Activated T-cell treated with anti-CD3 and anti-CD28 coated beads for 48 hours (primary cell): Measurements from ENCODE around the gene ODF4.

Experiments used
- DNase-seq: peaks from one replicate; pipeline ENCODE4 v3.0.0-alpha.2; 2020; ENCODE audit warnings: low read depth

ODF4 gene, protein sequence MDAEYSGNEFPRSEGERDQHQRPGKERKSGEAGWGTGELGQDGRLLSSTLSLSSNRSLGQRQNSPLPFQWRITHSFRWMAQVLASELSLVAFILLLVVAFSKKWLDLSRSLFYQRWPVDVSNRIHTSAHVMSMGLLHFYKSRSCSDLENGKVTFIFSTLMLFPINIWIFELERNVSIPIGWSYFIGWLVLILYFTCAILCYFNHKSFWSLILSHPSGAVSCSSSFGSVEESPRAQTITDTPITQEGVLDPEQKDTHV

DNA sequence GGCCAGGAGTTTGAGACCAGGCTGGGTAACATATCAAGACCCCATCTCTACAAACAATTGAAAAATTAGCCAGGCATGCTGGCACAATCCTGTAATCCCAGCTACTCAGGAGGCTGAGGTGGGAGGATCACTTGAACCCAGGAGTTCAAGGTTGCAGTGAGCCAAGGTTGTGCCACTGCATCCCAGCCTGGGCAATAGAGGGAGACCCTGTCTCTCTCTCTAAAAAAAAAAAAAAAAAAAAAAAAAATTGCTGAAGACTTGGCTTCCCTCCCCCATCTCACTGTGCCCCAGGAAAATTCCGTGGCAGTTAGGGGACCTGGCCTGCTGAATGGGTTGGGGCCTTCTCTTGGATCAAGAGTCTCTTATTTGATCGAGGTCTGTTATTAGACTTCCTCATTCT lies at the start of gene ODF4:
Gene ODF4, plus strand, starts transcription at position 301 of the 400 bp plus-strand sequence. CDS start 212 bp downstream, outside the sequence.
- DNase-seq = no peak

- no peak for DNase-seq
Measured at GRCh38 chr17:8290043-8290442, 49.6 kb upstream of the ODF4 start.

GRCh38 chr17:8292639-8293395 lies 46.8 kb upstream of the ODF4 start:
- DNase-seq = no peak

- no peak for DNase-seq
Measured at GRCh38 chr17:8294361-8294760, 45.3 kb upstream of the ODF4 start.

DNA sequence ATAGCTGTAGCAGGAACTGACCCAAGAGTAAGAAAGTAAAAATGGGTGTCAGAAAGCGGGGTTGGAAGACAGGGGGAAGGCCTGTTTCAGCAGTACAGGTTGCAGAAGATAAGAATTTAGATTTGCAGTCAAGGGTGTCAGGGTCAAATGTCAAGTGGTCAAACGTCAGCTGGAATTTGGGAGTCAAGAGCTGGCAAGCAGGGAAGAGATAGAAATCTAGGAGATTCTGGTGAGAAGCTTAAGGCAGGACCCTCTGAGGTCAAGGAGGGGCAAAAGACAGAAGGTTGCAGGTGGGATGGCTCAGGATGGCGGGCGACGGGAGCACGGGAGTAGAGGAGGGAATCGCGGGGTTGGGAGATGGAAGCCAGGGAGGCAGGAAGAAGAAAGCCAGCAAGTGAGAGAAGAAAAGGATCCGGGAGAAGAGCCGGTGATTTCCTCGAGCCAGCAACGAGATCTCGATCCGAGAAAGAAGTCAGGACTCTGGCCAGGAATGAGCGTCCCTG lies 44.8 kb upstream of the ODF4 start:
- DNase-seq = no peak

DNA sequence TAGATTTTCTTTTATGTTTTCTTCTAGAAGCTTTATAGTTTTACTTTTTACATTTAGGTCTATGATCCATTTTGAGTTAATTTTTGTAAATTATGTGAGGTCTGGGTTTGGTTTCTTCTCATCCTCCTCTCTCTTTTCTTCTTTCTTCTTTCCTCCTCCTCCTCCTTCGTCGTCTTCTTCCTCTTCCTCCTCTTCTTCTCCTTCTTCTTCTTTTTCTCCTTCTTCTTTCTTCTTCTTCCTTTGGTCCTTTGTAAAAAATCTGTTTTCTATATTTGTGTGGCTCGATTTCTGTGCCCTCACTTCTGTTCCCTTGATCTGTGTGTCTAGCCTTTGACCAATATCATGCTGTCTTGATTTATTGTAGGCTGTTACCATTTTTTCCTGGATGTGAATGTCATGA lies 39.4 kb upstream of the ODF4 start:
- no peak for DNase-seq

DNA sequence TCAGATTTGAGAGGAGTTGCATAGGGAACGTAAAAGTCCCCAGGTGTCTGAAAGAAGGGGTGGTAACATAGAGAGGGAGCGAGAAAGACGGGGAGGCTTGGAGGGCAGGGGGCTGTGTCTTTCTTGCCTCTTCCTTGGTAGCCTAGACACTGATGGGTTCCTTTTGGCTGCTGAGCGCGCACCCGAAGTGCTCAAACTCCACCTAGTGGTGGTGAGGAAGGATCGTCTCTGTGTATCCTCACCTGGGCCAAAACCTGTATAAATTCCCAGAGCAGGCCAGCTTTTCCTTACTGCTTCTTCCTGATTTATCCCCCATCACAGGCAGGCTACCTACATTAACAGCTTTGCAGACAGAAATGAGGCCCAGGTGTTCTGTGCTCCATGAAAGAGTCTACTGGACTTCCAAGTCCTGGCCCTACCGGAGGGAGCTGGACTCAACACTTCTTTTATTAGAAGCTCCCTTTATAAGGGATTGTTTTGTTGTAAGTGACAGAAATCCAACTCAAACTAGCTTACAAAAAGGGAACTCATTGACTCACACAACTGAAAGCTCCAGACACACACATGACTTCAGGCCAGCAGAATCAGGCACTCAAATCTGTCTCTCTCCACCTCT lies 38.9 kb upstream of the ODF4 start:
- DNase-seq = peak; percentile 40

DNA sequence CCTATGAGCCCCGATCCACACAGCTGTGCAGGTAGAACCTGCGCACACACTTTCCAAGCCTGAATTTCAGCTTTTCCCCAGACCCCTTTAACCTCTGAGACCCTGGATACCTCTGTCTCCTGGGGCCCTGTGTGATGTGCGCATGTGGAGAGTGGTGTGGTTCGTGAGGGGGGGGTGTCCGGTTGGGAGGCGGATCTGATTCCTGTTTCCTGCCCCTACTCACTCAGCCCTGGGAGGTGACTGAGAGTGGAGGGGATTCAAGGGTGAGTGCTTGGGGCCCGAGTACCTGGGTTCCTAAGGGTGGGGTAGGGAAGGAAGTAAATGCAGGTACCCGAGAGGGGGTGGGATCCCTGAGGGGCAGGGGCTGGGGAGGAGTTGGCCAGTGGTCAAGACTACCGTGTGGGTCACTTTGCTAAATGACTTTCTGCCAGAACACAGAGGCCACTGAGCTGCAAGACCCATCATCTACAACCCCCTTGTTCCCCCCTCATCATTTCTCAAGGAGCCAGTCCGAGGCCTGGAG lies 29.0 kb upstream of the ODF4 start:
- DNase-seq = no peak

DNA sequence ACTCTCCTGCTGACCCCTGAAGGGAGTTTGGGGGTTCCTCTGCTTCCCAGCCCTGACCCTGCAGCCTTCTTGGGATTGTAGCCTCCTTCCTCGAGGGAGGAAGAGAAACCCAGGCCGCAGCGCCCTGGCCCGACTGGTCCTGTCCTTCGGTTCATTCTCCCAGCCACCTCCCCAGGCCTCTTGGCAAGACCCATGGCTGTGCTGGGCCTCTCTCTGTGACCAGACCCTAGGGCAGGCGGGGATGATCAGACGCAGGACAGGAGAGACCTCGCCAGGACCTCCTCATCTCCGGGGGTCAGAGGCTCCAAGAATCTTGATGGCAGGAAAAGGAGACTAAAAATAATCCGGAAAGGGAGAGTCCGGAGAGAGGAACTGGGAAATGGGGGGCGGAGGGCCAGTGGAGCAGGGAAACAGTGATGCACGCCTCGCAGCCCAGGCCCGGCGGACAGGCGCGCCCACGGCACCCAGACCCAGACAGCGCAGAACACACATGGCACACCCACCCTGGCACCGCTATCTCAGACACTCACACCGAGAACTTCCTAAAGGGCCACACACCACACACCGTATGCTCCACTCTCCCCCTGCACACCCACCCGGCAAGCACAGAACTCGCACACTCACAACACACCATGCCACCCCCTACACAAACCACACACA lies 28.4 kb upstream of the ODF4 start:
- no peak for DNase-seq

- DNase-seq = no peak
Measured at GRCh38 chr17:8312251-8312650, 27.4 kb upstream of the ODF4 start.

DNA sequence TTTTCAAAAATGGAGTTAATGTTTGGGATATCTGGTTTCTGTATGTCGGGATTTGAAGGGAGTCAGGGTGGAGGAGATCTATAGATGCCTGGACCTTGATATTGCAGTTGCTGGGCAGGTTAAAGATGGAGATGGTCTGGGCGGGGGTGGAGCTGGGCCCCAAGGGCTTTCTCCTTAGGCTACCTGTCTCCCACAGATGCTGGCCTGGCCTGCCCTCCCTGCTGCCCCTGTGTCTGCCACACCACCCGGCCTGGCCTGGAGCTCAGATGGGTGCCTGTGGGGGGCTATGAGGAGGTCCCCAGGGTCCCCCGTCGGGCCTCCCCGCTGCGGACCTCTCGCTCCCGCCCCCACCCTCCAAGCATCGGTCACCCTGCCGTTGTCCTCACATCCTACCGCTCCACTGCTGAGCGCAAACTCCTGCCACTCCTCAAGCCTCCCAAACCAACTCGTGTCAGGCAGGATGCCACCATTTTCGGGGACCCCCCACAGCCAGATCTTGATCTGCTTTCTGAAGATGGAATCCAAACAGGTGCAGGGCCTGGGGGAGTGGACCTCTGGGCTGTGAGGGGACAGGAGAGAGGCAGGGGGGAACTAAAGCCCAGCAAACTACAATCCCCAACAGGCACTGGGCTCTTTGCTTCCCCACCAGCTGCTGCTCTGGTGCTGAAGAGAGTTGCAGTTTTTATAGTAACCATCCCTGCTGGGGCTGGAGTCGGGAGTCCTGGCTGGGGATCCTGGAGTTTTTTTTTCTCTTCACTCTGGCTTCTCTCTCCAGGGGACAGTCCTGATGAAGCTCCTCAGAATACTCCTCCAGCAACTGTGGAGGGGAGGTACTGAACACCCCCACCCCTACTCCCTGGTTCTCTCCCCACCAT lies 26.7 kb upstream of the ODF4 start:
- DNase-seq = no peak

- DNase-seq = no peak
Measured at GRCh38 chr17:8314797-8315763, 24.6 kb upstream of the ODF4 start.

DNA sequence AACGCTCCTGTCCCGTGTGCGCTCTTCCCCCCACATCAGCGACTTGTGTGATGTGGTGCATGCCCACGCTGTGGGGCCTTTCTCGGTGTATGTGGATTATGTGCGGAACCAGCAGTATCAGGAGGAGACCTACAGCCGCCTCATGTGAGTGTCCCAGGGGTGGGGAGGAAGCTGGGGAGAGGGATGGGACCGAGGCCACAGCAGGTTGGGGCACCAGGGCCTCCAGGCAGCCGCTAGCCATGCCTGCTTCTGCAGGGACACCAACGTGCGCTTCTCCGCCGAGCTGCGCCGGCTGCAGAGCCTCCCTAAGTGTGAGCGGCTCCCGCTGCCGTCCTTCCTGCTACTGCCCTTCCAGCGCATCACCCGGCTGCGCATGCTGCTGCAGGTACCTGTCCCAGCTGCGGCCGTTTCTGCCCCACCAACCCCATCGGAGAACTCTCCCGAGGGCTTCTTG lies 23.8 kb upstream of the ODF4 start:
- no peak for DNase-seq

DNA sequence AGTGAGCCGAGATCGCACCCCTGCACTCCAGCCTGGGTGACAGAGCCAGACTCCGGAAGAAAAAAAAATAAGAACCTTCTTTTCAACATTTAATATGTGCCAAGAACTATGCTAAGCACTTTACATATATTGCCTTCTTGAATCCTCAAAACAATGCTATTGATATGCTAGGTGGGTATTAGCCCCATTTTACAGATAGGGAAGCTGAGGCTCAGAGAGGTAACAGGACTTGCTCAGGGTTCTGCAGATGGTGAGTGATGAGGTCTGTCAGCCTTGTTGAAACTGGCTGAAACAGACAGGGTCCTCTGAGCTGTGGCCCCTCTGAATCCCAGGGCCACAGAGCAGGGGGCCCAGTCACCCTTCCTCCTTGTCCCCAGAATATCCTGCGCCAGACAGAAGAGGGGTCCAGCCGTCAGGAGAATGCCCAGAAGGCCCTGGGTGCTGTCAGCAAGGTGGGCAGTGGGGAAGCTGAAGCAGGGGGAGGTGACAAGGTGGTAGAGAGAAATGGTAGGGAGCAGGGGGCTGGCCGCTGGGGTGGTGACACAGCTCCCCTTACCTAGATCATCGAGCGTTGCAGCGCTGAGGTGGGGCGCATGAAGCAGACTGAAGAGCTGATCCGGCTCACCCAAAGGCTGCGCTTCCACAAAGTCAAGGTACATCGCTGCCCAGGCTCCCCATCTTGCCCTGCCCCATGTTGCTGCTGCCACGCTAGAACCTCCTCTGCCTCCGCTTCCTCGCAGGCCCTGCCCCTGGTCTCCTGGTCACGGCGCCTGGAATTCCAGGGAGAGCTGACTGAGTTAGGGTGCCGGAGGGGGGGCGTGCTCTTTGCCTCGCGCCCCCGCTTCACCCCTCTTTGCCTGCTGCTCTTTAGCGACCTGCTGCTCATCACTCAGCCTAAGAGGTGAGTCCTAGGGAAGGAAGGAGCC lies 21.4 kb upstream of the ODF4 start:
- no peak for DNase-seq

- DNase-seq = no peak
Measured at GRCh38 chr17:8320262-8320661, 19.4 kb upstream of the ODF4 start.

GRCh38 chr17:8320990-8321389 lies 18.6 kb upstream of the ODF4 start:
- no peak for DNase-seq

- no peak for DNase-seq
Measured at GRCh38 chr17:8322061-8322460, 17.6 kb upstream of the ODF4 start.

DNA sequence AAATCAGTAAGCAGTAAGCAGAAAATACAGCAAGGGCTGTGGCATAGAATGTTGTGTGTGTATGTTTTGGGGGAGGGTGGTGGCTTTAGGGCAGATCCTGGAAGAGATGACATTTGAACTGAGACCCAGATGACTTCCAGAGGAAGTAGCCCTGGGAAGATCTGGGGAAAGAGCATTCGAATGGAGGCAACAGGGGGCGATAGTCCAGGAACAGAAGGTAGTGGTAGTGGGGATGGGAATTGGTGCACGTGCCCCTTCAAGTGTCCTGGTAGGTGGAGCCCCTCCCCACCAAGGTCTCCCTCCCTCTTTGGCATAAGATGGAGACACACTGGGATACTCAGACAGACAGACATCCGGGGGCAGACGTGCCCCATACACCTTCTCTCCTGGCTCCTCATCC lies 15.5 kb upstream of the ODF4 start:
- DNase-seq = no peak

DNA sequence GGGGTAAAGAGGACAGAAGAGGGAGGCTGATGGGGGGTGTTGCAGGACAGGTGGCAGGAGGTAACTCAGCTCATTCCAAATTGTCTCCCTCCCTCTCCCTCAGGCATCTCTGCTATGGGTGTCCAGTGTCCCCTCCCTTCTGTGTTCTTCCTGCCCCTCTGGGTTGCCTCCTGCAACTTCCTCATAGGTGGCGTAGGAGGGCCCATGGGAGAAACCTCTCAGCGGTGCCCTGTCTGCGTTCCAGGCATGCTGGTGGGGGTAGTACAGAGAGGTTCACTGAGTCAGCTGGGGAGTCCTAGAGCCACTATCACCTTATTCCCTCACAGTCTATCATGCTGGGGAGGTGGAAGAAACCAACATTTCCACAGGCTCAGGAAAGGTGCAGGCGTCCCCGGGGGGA lies 14.7 kb upstream of the ODF4 start:
- DNase-seq = no peak
